ENCODE data around the gene OAS3. TPM values are rescaled to one million over a fixed set of nuclear protein-coding genes. Genes with fewer than 3 reads are reported as not detected.
A peak's percentile ranks its signal among the peaks of the same experiment; 100 is the strongest.

The OAS3 gene
- total and polyA plus RNA-seq, 10 of the 15 experiments (the other 5 are each of a cell fraction or from before 2014, with no cell fraction given), result 5.1 to 107 (median 18.0) TPM

DNA sequence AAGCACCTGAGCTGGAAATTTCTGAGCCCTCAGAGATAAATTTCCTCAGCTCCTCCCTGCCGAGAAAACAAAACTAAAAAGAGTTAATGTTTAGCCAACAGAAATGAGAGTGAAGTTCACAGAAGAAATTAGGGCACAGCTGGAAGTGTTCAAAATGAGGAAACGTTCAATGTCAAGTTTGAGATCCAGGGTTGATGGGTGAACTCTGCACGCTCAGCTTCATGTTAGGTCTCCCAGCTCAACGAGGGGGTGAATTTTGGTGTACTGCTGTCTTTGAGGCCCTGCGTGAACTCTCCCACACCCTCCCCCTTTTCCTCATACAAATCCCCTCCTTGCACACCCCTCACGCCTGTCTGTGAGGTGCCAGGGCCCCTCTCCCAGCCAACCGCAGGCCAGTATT lies 13.3 kb upstream of the OAS3 start:
- DNase-seq (ENCODE audit: low read depth, low spot score) (peak; percentile 36), FAIRE-seq (no peak), ATAC-seq (peak; percentile 92)
- ChIA-PET RAD21 (ENCODE audit: unreplicated experiment) (interaction anchor here (0.9 to 3.2 kb wide), 7 partner anchors 13 to 68 kb away, joined by 3 to 44 read pairs (median 13); partner anchors contain the start of genes OAS1, OAS2 and OAS3), POLR2A (interaction anchor here (0.6 to 2.6 kb wide), 7 partner anchors 8 to 305 kb away, joined by 3 to 40 read pairs (median 5); partner anchors contain the start of genes OAS1, OAS2 and OAS3), CTCF (interaction anchor here (0.8 to 3.7 kb wide), 11 partner anchors 12 to 105 kb away, joined by 3 to 31 read pairs (median 8); partner anchors contain the start of genes OAS1, OAS2 and OAS3), SMC1A (ENCODE audit: uncharacterized antibody, unreplicated experiment) (interaction anchor here (0.7 to 3.1 kb wide), 15 partner anchors 8 to 73 kb away, joined by 3 to 52 read pairs (median 6); partner anchors contain the start of genes OAS1, OAS2 and OAS3)
- intact Hi-C loops (cut with micrococcal nuclease; ENCODE audit: unreplicated experiment), result no loop called here
- H3K79me2 ChIP-seq (ENCODE audit: control insufficient read depth, insufficient read depth, low read length), result no peaks in the 10 kb centered on the region
- H3K9ac ChIP-seq (ENCODE audit: control insufficient read depth, insufficient read depth, low read length), result no peak overlapping the region
- no peaks in the 10 kb centered on the region; a peak in 1 of 4 replicates for H3K36me3 ChIP-seq (ENCODE audit: control insufficient read depth in 2 of 2, insufficient read depth in 2 of 2, low read length in 1 of 2)
- no peak overlapping the region for H3K4me3 ChIP-seq
- BruUV-seq (replicated peaks), result no TSS peak
- no peaks in the 10 kb centered on the region for H3K4me1 ChIP-seq (ENCODE audit: control insufficient read depth, insufficient read depth, low read length)
- no peak overlapping the region for H2AFZ ChIP-seq (ENCODE audit: control insufficient read depth, low read depth, low read length)
- 49% methylated on average over 7 of the region's 7 CpGs for WGBS (ENCODE audit: insufficient coverage, insufficient replicate concordance, low lambda C conversion rate, missing lambda C conversion rate)
- no peaks in the 10 kb centered on the region for H4K20me1 ChIP-seq (ENCODE audit: control insufficient read depth, insufficient read depth)
- no peaks in the 10 kb centered on the region; the same call in 2 of the 3 replicates for H3K9me3 ChIP-seq (replicated peaks; ENCODE audit: control insufficient read depth, insufficient read depth, low read length)
- H3K27me3 ChIP-seq (replicated peaks in 1 of 2; ENCODE audit: control insufficient read depth in 2 of 2, insufficient read depth in 2 of 2, low read length in 1 of 2), result no peaks in the 10 kb centered on the region
- no peak overlapping the region for H3K27ac ChIP-seq (ENCODE audit: control insufficient read depth, insufficient read depth)
- H3K4me2 ChIP-seq (ENCODE audit: control insufficient read depth, insufficient read depth), result no peak overlapping the region
- in situ Hi-C loops (cut with MboI), result no loop called here
- TF ChIP-seq IKZF2 (IDR thresholded peaks at IDR 0.05), result peak; percentile 49 to 66; a peak in 2 of 4 replicates
- no peak for TF ChIP-seq SP1 (IDR thresholded peaks at IDR 0.05; ENCODE audit: low read depth, low read length)
- peak; percentile 45 for TF ChIP-seq MTA2 (IDR thresholded peaks at IDR 0.05; ENCODE audit: low read depth)
- 0 out of 2 replicates have a peak, but pooled peaks have one; percentile 26 for TF ChIP-seq RELB (IDR thresholded peaks at IDR 0.05; ENCODE audit: low read depth)
- no peak for TF ChIP-seq BMI1 (IDR thresholded peaks at IDR 0.05; ENCODE audit: borderline replicate concordance)
- TF ChIP-seq ZBTB33 (IDR thresholded peaks at IDR 0.05), result no peak
- TF ChIP-seq DPF2 (IDR thresholded peaks at IDR 0.05), result peak; percentile 54; the same call in 1 of the 2 replicates
- peak; percentile 63 for TF ChIP-seq NBN (IDR thresholded peaks at IDR 0.05)
- TF ChIP-seq HDGF (IDR thresholded peaks at IDR 0.05), result 0 out of 2 replicates have a peak, but pooled peaks have one; percentile 47
- no peak for TF ChIP-seq NFYA (IDR thresholded peaks at IDR 0.05; ENCODE audit: borderline replicate concordance, low read depth, low read length)
- no peak for TF ChIP-seq CHD2 (IDR thresholded peaks at IDR 0.05; ENCODE audit: borderline replicate concordance, low read depth, low read length)
- TF ChIP-seq SPI1 (IDR thresholded peaks at IDR 0.05; ENCODE audit: borderline replicate concordance, insufficient read depth, low read depth, low read length), result peak; percentile 59; the same call in 1 of the 2 replicates
- TF ChIP-seq SIX5 (IDR thresholded peaks at IDR 0.05; ENCODE audit: low read depth, low read length, severe bottlenecking), result no peak
- TF ChIP-seq CEBPZ (IDR thresholded peaks at IDR 0.05; ENCODE audit: low read depth, low read length), result no peak
- TF ChIP-seq IKZF1 (conservative IDR thresholded peaks at IDR 0.05), result peak; percentile 71
- TF ChIP-seq, protein P1, sequence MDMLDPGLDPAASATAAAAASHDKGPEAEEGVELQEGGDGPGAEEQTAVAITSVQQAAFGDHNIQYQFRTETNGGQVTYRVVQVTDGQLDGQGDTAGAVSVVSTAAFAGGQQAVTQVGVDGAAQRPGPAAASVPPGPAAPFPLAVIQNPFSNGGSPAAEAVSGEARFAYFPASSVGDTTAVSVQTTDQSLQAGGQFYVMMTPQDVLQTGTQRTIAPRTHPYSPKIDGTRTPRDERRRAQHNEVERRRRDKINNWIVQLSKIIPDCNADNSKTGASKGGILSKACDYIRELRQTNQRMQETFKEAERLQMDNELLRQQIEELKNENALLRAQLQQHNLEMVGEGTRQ (IDR thresholded peaks at IDR 0.05; ENCODE audit: borderline replicate concordance, low read depth, low read length), result no peak
- TF ChIP-seq TCF12 (IDR thresholded peaks at IDR 0.05; ENCODE audit: low read depth, low read length), result peak; percentile 42; the same call in 1 of the 2 replicates
